Esophagus squamous epithelium (tissue), 5 donors: ENCODE data around the gene PPIH. TPM values are rescaled to one million over a fixed set of nuclear protein-coding genes. Genes with fewer than 3 reads are reported as not detected.

Source experiments
- DNase-seq: peaks from one replicate; lab custom pipeline; 2025; lab: John Stamatoyannopoulos, UW
- H3K27ac ChIP-seq, 4 donors: fragments of 200-600 bp; sonication (generic); one replicate each; pipeline ENCODE4 v1.5.1; 2016 to 2019; ENCODE audit warnings: mild to moderate bottlenecking in 1 of 4
- H3K27me3 ChIP-seq, 4 donors: fragments of 200-600 bp; sonication (generic); 1 replicate in 3 of 4; 2 replicates in 1 of 4; pipeline versions ENCODE4 v1.5.1 to v1.6.0; 2017 to 2021; ENCODE audit warnings: antibody characterized with exemption in 1 of 4
- H3K36me3 ChIP-seq, 3 donors: fragments of 200-600 bp; sonication (generic); one replicate each; pipeline ENCODE4 v1.5.1; 2016 to 2019
- H3K4me1 ChIP-seq, 3 donors: fragments of 200-600 bp; sonication (generic); one replicate each; pipeline ENCODE4 v1.5.1; 2017 to 2019
- H3K4me3 ChIP-seq, 4 donors: fragments of 200-600 bp; sonication (generic); 1 replicate in 3 of 4; 2 replicates in 1 of 4; pipeline ENCODE4 v1.5.1; 2016 to 2019; ENCODE audit warnings: mild to moderate bottlenecking in 2 of 4, moderate library complexity in 1 of 4
- H3K9me3 ChIP-seq, 3 donors: fragments of 200-600 bp; sonication (generic); one replicate each; pipeline ENCODE4 v1.5.1; 2016 to 2019
- POLR2A ChIP-seq, 4 donors: fragments of 450-650 bp; IDR thresholded peaks; one replicate each; pipeline ENCODE4 v1.6.1; 2017; ENCODE audit warnings: antibody characterized with exemption in 4 of 4, mild to moderate bottlenecking in 4 of 4, moderate library complexity in 3 of 4
- WGBS, 2 donors: methylation state at CpG; one replicate each; pipeline ENCODE4 v1.1.5; 2018; 5-methylcytosine and 5-hydroxymethylcytosine counted together
- intact Hi-C: fragments of 100-400 bp; cut with DNase I; formaldehyde crosslinking; loops from one replicate; pipeline ENCODE4 v1.15.0; 2022
- total RNA-seq, 4 donors: library from RNA; depleted of rRNA; stranded (reverse); fragments of >200 nt; gene quantifications; one replicate each; pipeline ENCODE4 v1.1.0, GENCODE V29; 2016
- TF ChIP-seq, protein P1 (sequence below), 6 experiments: fragments of 450-650 bp in 4 of 6; fragments of 200-600 bp in 2 of 6; sonication (generic) in 2 of 6; IDR thresholded peaks; one replicate each; pipeline ENCODE4 v1.5.1; 2016 to 2019; ENCODE audit warnings: antibody characterized with exemption in 6 of 6, mild to moderate bottlenecking in 4 of 6, moderate library complexity in 4 of 6
- donor health status: DM: yes; HTN: yes; CAD: no.

PPIH gene
- total RNA-seq, 4 donors from 2014 or later, result 29.2 to 56.2 (median 43.4) TPM

GRCh38 chr1:42669936-42670335 lies 11.7 kb downstream of the PPIH start:
- TF ChIP-seq POLR2A (IDR thresholded peaks at IDR 0.05), result no peak
- TF ChIP-seq, protein P1, sequence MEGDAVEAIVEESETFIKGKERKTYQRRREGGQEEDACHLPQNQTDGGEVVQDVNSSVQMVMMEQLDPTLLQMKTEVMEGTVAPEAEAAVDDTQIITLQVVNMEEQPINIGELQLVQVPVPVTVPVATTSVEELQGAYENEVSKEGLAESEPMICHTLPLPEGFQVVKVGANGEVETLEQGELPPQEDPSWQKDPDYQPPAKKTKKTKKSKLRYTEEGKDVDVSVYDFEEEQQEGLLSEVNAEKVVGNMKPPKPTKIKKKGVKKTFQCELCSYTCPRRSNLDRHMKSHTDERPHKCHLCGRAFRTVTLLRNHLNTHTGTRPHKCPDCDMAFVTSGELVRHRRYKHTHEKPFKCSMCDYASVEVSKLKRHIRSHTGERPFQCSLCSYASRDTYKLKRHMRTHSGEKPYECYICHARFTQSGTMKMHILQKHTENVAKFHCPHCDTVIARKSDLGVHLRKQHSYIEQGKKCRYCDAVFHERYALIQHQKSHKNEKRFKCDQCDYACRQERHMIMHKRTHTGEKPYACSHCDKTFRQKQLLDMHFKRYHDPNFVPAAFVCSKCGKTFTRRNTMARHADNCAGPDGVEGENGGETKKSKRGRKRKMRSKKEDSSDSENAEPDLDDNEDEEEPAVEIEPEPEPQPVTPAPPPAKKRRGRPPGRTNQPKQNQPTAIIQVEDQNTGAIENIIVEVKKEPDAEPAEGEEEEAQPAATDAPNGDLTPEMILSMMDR (IDR thresholded peaks at IDR 0.05), result no peak
- Histone ChIP-seq H3K4me3 (no peak overlapping the region), H3K9me3 (no peaks in the 10 kb centered on the region), H3K4me1 (peaks cover 0 to 8% (median 5%) of the 10 kb centered on the region in 3 donors), H3K36me3 (peaks cover 15 to 97% (median 21%) of the 10 kb centered on the region in 3 donors), H3K27ac (no peak overlapping the region), H3K27me3 (no peaks in the 10 kb centered on the region)
- DNase-seq, result no peak
- 88 to 97% methylated on average over 3 of the region's 3 CpGs for WGBS, 2 donors
- intact Hi-C loops, result no loop called here

DNA sequence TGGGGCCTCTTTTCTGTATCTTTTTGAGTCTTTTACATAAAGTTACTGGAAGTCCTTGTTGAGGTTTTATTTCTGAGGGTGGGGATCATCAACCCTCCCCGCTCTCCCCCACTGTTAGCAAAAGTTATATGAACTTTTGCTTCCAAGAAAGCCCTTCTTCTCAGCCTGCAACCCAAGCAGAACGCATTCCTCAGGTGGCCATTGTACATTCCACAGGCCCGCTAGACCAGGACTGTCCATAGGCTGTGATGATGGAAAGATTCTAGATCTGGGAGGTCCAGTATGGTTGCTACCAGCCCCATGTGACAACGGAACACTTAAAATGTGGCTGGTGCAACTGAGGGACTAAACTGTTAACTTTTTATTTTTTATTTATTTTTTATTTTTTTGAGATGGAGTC lies 12.2 kb downstream of the PPIH start:
- intact Hi-C loops, result no loop called here
- H3K36me3 ChIP-seq, result peaks cover 15 to 97% (median 17%) of the 10 kb centered on the region in 3 donors
- no peaks in the 10 kb centered on the region for H3K9me3 ChIP-seq
- H3K27me3 ChIP-seq, result no peaks in the 10 kb centered on the region
- WGBS, 2 donors, result 87 to 100% methylated on average over 4 of the region's 4 CpGs
- no peak overlapping the region for H3K4me3 ChIP-seq
- TF ChIP-seq POLR2A (IDR thresholded peaks at IDR 0.05), result no peak
- TF ChIP-seq, protein P1 (IDR thresholded peaks at IDR 0.05), result no peak
- H3K4me1 ChIP-seq, result peaks cover 0 to 13% (median 5%) of the 10 kb centered on the region in 3 donors
- DNase-seq, result no peak
- no peak overlapping the region for H3K27ac ChIP-seq

DNA sequence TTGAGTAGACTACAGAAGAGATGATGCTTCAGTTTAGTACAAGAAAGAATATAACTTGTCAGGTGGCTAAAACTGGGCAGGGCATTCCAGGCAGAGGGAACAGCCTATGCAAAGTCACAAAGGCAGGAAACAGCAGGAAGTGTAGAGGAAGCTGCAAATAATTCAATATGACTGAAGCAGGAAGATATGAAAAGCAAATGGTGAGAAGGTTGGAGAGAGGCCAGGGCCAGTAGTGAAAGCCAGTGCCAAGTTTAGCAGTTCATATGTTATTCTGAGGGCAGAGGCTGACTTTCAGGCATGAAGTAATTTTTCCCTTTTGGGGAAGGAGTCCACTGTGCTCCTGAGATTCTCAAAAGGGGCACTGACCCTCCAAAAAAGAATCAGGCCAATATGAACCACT lies 16.0 kb downstream of the PPIH start:
- no peak overlapping the region for H3K4me3 ChIP-seq
- H3K4me1 ChIP-seq, result peaks cover 0 to 20% (median 5%) of the 10 kb centered on the region in 3 donors
- DNase-seq, result no peak
- H3K27ac ChIP-seq, result peak overlapping the region in 1 of 4 donors; percentile 5
- peaks cover 0 to 68% (median 0%) of the 10 kb centered on the region in 3 donors for H3K36me3 ChIP-seq
- no peaks in the 10 kb centered on the region for H3K9me3 ChIP-seq
- H3K27me3 ChIP-seq, result no peaks in the 10 kb centered on the region
- TF ChIP-seq POLR2A (IDR thresholded peaks at IDR 0.05), result no peak
- TF ChIP-seq, protein P1 (IDR thresholded peaks at IDR 0.05), result no peak
- intact Hi-C loops, result no loop called here

DNA sequence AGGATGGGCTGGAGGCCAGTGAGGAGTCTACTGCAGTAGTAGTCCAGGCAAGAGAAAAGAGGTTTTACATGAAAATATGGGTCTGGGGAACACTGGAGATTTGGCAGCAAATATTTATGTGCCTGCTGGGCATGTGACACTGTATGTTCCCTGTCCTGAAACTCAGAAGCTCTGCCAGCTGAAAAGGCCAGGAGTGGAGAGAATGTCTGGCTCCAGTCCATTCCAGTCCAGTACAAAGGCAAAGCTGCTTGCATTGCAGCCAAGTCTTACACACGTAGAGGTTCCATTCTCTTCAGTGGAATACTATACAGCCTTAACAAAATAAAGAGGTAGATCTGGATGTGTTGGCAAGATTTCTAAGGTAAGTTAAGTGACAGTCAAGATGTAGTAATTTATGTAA lies 16.5 kb downstream of the PPIH start:
- no peak for TF ChIP-seq POLR2A (IDR thresholded peaks at IDR 0.05)
- TF ChIP-seq, protein P1 (IDR thresholded peaks at IDR 0.05), result no peak
- no peaks in the 10 kb centered on the region for H3K9me3 ChIP-seq
- H3K36me3 ChIP-seq, result peaks cover 0 to 64% (median 0%) of the 10 kb centered on the region in 3 donors
- 21 to 50% methylated on average over 1 of the region's 1 CpG for WGBS, 2 donors
- no peak overlapping the region for H3K4me3 ChIP-seq
- no peaks in the 10 kb centered on the region for H3K27me3 ChIP-seq
- DNase-seq, result no peak
- peak overlapping the region in 1 of 4 donors; percentile 5 for H3K27ac ChIP-seq
- peaks cover 0 to 20% (median 5%) of the 10 kb centered on the region in 3 donors for H3K4me1 ChIP-seq
- intact Hi-C loops, result no loop called here

DNA sequence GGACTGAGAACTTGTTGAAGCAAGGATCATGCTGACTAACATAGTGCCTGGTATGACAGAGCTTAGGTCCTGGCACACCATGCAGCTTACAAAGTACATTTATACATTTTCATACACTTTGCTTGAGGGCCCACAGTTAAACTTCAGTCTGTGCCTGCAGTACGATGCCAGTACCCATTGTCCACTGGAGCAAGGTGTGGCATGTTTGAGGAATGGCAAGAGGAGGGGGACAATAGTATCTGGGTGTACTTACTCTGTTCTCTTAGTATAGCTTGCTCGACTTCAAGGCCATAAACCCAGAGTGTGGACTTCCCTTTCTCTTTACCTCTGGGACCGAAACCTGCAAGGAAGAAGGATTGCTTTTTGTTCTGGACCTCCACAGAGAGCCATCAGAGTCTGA lies 17.2 kb downstream of the PPIH start:
- Histone ChIP-seq H3K4me1 (peaks cover 0 to 26% (median 8%) of the 10 kb centered on the region in 3 donors), H3K4me3 (no peak overlapping the region), H3K9me3 (no peaks in the 10 kb centered on the region), H3K36me3 (peaks cover 0 to 56% (median 0%) of the 10 kb centered on the region in 3 donors), H3K27ac (peak overlapping the region in 1 of 4 donors; percentile 0), H3K27me3 (no peaks in the 10 kb centered on the region)
- no peak for TF ChIP-seq POLR2A (IDR thresholded peaks at IDR 0.05)
- TF ChIP-seq, protein P1 (IDR thresholded peaks at IDR 0.05), result no peak
- DNase-seq, result no peak
- 57 to 72% methylated on average over 2 to 3 of the region's 3 CpGs for WGBS, 2 donors
- intact Hi-C loops, result no loop called here
